NOMO-1 treated with dmso at 0.1 percent for 144 hours (cell line): ENCODE measurements around the gene IFI35.
"Not testable (repeated sequence)": the region's sequence is repeated elsewhere in the genome, so short reads cannot be mapped to it uniquely, and the experiment has no call there.

Source experiments
- DNase-seq: peaks from one replicate; lab custom pipeline; 2025; ENCODE audit not compliant: unreplicated experiment; lab: John Stamatoyannopoulos, UW

Gene IFI35

GRCh38 chr17:42997390-42997983 is 9.1 kb upstream of the IFI35 start:
- DNase-seq = no peak

DNA sequence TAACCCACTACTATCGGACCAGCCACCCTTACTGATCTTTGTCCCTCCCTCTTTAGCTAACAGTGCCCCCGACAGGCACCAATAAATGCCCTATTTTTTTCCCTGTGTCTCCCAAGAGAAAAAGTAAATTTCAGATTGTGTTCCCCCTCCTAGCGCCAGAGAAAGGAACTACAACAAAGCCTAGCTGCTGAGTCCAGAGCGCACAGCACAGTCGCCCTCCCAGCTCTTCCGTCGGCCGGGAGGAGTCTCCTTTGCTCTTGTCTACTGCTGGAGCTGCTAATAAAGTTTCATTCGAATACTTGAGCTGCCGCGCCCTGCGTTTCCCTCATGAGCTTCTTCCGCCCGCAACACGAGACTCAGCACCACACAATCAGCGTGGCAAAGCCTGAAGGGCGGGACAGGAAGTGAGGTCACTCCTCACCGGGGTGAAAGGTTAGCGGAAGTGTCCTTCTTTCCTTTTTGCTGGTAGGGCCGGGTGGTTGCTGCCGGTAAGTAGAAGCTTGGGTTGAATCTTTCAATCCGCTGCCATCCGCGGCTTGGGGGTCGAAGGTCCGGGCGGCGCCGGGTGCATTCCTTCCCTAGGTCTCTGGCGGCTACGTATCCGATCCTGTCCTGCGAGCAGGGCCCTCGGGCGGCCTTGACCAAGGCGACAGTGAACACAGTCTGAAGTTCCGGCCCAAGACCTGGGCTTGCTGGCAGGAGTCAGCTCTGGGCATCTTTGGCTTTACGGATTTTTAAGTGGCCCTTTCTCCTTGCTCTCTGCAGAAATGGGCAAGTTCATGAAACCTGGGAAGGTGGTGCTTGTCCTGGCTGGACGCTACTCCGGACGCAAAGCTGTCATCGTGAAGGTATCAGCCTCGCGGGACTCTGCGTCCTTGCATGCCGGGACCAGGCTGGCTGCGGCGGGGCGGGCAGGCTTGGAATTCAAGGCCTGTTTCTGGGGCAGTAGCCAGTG is 8.3 kb upstream of the IFI35 start, which contains the start of gene RPL27:
RPL27 (plus strand) TSS at position 436 of the 955 bp plus-strand sequence; CDS start at position 768, 332 bp downstream.
- peak; percentile 99 for DNase-seq

GRCh38 chr17:42999003-42999525 is 7.5 kb upstream of the IFI35 start:
- DNase-seq = no peak

DNA sequence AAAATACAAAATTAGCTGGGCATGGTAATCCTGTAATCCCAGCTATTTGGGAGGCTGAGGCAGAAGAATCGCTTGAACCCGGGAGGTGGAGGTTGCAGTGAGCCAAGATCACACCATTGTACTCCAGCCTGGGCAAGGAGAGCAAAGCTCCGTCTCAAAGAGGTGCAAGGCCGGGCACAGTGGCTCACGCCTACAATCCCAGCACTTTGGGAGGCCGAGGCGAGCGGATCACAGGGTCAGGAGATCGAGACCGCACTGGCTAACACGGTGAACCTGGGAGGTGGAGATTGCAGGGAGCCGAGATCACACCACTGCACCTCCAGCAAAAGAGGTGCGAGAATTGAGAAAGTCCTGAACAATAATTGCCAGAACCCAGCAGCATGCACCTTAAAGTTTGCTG is 5.7 kb upstream of the IFI35 start:
- DNase-seq = not testable (repeated sequence)

DNA sequence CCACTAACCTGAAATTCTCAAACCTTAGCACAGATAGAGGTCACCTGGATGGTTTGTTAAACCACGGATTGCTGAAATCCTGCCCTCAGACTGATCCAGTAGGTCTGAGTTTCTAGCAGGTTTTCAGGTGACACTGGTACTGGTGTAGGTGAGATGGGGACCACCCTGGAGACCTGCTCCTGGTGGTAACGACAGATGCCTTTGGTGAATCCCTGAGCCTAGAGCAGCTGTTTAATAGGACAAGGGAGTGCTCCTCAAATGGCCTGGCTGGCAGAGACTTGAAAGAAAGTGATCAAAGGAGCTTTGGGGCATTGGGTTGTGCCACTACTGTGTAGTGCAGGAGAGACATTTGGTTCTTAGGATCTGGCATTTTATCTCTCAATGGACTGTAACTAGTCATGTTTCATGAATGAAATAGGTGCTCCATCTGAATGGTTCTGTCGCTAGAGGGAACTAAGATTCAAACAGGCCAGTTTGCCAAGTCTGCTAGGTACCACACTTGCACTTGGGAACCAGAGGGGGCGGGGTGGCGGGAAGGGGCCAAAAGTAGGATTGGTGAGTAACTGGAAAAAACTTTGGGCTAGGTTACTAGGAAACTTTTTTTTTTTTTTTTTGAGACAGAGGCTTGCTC is 2.9 kb upstream of the IFI35 start:
- no peak for DNase-seq

DNA sequence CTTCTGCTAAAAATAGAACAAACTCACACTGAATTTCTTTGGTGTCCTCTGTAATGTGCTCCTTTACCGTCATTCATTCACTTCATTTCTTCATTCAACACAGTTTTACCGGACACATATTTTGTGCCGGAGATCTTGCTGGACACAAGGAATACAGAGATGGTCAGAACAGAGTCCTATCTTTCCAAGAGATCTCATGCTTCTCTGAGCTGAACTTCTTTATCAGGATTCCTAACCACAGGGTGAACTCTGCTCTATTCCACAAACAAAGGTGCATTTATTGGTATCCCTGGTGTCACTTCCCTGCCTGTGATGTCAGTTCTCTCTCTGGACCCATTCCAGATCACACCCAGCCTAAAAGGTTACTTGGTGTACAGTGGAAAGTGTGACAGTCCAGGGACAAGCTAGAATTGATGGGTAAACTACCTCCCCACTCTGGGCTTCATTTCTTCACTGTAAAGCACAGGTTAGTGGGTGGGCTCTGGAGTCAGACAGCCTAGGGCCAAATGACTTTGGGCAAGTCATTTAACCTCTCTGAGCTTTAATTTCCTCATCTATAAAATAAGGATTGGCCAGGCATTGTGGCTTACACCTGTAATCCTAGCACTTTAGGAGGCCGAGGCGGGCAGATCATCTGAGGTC is 4.2 kb downstream of the IFI35 start:
- no peak for DNase-seq

DNA sequence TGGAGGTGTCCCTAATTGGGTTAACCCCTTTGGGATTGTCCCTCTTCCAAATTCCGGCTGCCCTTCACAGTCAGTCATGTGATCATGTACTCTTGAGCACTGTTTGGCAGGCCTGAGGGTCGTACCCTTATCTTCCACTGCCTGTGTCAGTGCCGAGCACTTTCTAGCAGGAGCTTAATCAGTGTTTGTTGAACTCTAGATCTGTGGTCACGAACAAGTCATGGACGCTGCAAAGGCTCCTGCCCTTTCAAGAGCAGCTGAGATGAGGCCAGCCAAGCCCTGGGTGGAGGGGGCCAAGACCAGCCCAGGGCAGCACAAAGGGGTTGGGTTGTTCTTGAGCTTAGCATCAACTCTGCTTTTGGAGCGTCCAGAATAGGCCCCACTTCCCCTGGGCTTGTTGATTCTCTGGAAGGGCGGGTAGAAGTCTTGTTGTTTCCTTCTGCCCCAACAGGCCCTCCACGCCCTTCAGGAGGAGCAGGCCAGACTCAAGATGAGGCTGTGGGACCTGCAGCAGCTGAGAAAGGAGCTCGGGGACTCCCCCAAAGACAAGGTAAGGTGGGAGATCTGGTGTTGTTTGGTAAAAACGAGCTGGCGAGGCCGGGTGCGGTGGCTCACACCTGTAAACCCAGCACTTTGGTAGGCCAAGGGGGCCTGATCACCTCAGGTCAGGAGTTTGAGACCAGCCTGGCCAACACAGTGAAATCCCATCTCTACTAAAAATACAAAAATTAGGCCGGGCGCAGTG is 5.3 kb downstream of the IFI35 start:
- DNase-seq = no peak

GRCh38 chr17:43013296-43013695 is 6.7 kb downstream of the IFI35 start:
- DNase-seq = no peak

GRCh38 chr17:43014020-43014648 is 7.5 kb downstream of the IFI35 start:
- no peak for DNase-seq

- DNase-seq = no peak
These were observed 8.3 kb downstream of the IFI35 start for GRCh38 chr17:43014649-43015542.

DNA sequence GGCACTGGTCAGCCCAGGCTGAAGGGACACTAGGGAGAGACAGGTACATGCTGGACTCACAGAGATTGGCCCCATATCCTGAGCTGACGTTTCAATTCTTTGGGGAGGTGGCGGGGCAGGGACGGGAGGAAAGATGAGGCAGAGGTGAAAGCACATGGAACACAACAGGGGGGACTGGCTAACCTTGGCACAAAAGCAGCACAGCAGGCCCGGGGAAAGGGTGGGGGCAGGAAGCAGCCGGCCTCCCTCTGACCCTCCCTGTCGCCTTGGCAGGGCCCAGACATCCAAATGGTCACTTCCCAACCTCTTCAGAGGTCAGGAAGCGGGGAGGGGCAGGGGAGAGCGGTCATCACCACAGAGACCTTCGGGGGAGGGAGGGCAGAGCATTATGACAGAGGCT is 9.0 kb downstream of the IFI35 start:
- no peak for DNase-seq

GRCh38 chr17:43016216-43016615 is 9.6 kb downstream of the IFI35 start:
- DNase-seq = no peak

DNA sequence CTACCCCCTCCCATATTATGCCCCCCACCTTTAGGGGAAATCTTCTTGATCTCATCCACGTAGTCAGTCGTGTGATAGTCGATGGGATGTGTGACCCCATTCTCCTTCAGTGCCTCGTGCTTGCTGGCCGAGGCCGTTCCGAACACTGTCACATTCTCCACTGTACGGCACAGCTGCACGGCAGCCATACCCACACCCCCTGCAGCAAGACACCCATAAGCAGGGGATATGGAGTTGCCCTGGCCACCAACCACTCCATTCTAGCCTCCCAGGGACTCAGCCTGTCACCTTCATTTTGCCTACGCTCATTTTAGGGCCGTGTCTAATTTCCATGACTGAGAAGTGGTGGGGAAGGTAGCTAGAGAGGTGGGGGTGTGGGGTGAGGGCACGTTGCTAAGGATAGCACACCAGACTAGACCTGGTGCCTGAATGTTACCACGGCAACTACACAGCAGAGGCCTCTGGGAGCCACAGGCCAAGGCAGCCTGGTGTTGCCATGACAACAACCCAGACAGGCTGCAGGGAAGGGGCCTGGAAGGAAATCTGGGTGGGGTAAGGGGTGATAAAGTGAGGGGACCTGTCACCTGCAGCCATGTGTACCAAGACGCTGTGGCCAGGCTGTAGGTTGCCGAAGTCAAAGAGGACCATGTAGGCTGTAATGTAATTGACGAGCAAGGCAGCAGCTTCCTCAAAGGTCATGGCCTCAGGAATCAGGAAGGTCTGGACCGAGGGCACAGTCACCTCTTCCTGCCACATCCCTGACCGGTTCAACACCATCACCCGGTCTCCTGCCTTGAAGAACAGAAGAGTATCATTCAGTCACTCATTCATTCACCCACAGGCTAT is 11.6 kb downstream of the IFI35 start:
- no peak for DNase-seq

DNA sequence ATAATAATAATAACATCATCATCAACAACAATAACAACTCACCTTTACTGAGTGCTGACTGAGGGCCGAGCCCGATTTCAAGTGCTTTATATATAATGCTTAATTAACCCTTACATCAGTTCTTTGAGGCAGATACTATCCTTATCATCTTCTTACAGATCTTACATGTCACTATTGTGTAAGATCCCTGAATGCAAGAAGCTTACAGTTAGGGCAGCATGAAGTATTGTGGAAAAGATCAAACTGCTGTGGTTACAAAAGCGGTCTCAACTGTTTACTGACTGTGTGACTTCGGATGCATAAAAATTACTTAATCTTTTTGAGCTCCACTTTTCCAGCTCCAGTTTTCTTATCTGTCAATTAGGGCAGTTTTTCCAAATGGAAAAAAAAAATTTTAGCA is 12.3 kb downstream of the IFI35 start:
- DNase-seq = peak; percentile 54

DNA sequence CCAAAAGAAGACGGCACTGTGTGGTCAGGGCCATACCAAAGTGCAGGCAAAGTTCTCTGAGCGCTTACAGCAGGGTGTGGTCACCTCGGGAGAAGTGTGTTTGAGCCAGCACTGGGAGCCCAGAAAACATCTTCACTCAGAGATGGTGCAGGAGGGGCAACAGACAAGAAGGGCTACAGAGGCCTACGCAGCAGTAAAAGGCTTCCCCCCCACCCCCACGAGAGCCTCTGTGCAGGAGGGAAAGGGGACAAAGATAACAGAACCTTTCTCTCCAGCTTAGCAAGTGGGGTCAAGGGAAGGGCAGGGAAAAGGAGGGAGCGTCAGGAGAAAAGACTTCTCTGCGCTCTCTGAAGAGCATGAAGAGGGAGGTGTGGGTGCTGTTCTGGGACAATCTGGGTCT is 12.8 kb downstream of the IFI35 start:
- no peak for DNase-seq

DNA sequence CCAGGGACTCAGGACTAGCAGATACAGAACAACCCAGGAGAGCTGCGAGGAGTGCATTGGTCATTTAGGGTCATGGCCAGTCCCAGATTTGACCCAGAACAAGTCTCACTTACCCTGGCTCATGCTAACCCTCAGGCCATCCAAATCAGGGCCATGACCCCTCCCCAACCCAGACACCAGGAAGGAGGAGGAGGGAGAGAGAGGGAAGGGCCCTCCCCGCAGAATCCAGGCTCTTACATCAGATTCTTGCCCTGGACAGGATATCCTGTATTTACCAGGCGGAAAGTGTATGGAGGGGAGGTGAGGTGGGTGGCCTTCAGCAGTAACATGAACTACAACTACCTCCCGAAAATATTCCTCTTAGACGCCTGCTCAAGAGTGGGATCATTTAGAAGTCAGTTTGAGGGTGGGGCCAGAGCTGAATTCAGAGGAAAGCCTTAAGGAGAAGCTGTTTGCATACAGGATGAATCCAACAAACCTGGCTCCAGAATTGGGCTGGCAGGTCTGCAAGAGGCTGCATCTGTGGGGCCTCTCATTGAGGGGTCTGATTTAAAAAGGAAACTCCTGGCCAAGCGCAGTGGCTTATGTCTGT is 13.5 kb downstream of the IFI35 start:
- DNase-seq = no peak
